ENCODE results near the gene CLEC19A.

GRCh38 chr16:19338335-19338734 is 52.8 kb downstream of the CLEC19A start:
- TF ChIP-seq CTCF (IDR thresholded peaks at IDR 0.05; ENCODE audit: insufficient read depth, low read length, poor library complexity, severe bottlenecking) = no peak
- no peak for TF ChIP-seq EZH2phosphoT487 (conservative IDR thresholded peaks at IDR 0.05; ENCODE audit: low read length)
